ENCODE measurements around the gene EFNA5. TPM values are rescaled to one million over a fixed set of nuclear protein-coding genes. Genes with fewer than 3 reads are reported as not detected.
"Not testable (repeated sequence)": the region's sequence is repeated elsewhere in the genome, so short reads cannot be mapped to it uniquely, and the experiment has no call there.

The EFNA5 gene
- total RNA-seq, 1 experiment from 2014 or later: 1.5 TPM

- no peaks in the 10 kb centered on the region for H3K9me3 ChIP-seq
- no peaks in the 10 kb centered on the region for H3K4me1 ChIP-seq
- POLR2A ChIA-PET: no interaction called here
- H3K9me3 Mint-ChIP-seq (ENCODE audit: unreplicated experiment): no peaks in the 10 kb centered on the region
- H3K4me3 Mint-ChIP-seq (ENCODE audit: unreplicated experiment): no peak overlapping the region
- BruUV-seq (replicated peaks): no TSS peak
- H3K27me3 Mint-ChIP-seq (ENCODE audit: insufficient read depth, unreplicated experiment): peaks cover 6% of the 10 kb centered on the region
- no peaks in the 10 kb centered on the region for H3K4me1 Mint-ChIP-seq (ENCODE audit: low read depth, unreplicated experiment)
- intact Hi-C loops (cut with micrococcal nuclease; ENCODE audit: unreplicated experiment): no loop called here
- H3K36me3 ChIP-seq (ENCODE audit: control insufficient read depth, insufficient read depth, low read length): no peaks in the 10 kb centered on the region
- CTCF ChIA-PET: no interaction called here
- no peak for TF ChIP-seq CTCF (IDR thresholded peaks at IDR 0.05; ENCODE audit: insufficient read depth in 1 of 2, low read depth in 1 of 2, low read length in 1 of 2, severe bottlenecking in 1 of 2, unreplicated experiment in 1 of 2)
- no peak overlapping the region for H3K4me3 ChIP-seq (ENCODE audit: low read depth, low read length)
- no peak for DNase-seq
- H3K27me3 ChIP-seq (replicated peaks; ENCODE audit: control insufficient read depth, insufficient read depth, low read length): no peaks in the 10 kb centered on the region; the same call in 1 of the 2 replicates
- no peak overlapping the region for H3K27ac Mint-ChIP-seq (ENCODE audit: unreplicated experiment)
- no peaks in the 10 kb centered on the region for H3K36me3 Mint-ChIP-seq (ENCODE audit: insufficient read depth, unreplicated experiment)
These were observed 313.8 kb downstream of the EFNA5 start for GRCh38 chr5:107356891-107357290.

GRCh38 chr5:107352576-107352975 lies 318.2 kb downstream of the EFNA5 start:
- Histone ChIP-seq H3K36me3 (ENCODE audit: control insufficient read depth, insufficient read depth, low read length) (no peaks in the 10 kb centered on the region), H3K27me3 (replicated peaks; ENCODE audit: control insufficient read depth, insufficient read depth, low read length) (no peaks in the 10 kb centered on the region), H3K4me3 (ENCODE audit: low read depth, low read length) (no peak overlapping the region), H3K9me3 (peaks cover 8% of the 10 kb centered on the region; the same call in 1 of the 2 replicates), H3K4me1 (no peaks in the 10 kb centered on the region)
- Mint-ChIP-seq H3K4me1 (ENCODE audit: low read depth, unreplicated experiment) (no peaks in the 10 kb centered on the region), H3K4me3 (ENCODE audit: unreplicated experiment) (no peak overlapping the region), H3K27ac (ENCODE audit: unreplicated experiment) (no peak overlapping the region), H3K27me3 (ENCODE audit: insufficient read depth, unreplicated experiment) (peaks cover 3% of the 10 kb centered on the region), H3K9me3 (ENCODE audit: unreplicated experiment) (peaks cover 10% of the 10 kb centered on the region), H3K36me3 (ENCODE audit: insufficient read depth, unreplicated experiment) (no peaks in the 10 kb centered on the region)
- no TSS peak for BruUV-seq (replicated peaks)
- ChIA-PET POLR2A (no interaction called here), CTCF (no interaction called here)
- TF ChIP-seq CTCF (IDR thresholded peaks at IDR 0.05; ENCODE audit: insufficient read depth in 1 of 2, low read depth in 1 of 2, low read length in 1 of 2, severe bottlenecking in 1 of 2, unreplicated experiment in 1 of 2): no peak
- intact Hi-C loops (cut with micrococcal nuclease; ENCODE audit: unreplicated experiment): no loop called here
- DNase-seq: no peak

GRCh38 chr5:107346580-107346979 lies 324.2 kb downstream of the EFNA5 start:
- H3K4me3 Mint-ChIP-seq (ENCODE audit: unreplicated experiment); BruUV-seq (replicated peaks): not testable (repeated sequence)

GRCh38 chr5:107342371-107342770 lies 328.4 kb downstream of the EFNA5 start:
- Mint-ChIP-seq H3K27me3 (ENCODE audit: insufficient read depth, unreplicated experiment) (peaks cover 4% of the 10 kb centered on the region), H3K27ac (ENCODE audit: unreplicated experiment) (no peak overlapping the region), H3K4me3 (ENCODE audit: unreplicated experiment) (no peak overlapping the region), H3K4me1 (ENCODE audit: low read depth, unreplicated experiment) (no peaks in the 10 kb centered on the region), H3K9me3 (ENCODE audit: unreplicated experiment) (peaks cover 24% of the 10 kb centered on the region), H3K36me3 (ENCODE audit: insufficient read depth, unreplicated experiment) (no peaks in the 10 kb centered on the region)
- intact Hi-C loops (cut with micrococcal nuclease; ENCODE audit: unreplicated experiment): no loop called here
- TF ChIP-seq CTCF (IDR thresholded peaks at IDR 0.05; ENCODE audit: insufficient read depth in 1 of 2, low read depth in 1 of 2, low read length in 1 of 2, severe bottlenecking in 1 of 2, unreplicated experiment in 1 of 2): no peak
- no peaks in the 10 kb centered on the region for H3K27me3 ChIP-seq (replicated peaks; ENCODE audit: control insufficient read depth, insufficient read depth, low read length)
- H3K9me3 ChIP-seq: peaks cover 7% of the 10 kb centered on the region; the same call in 1 of the 2 replicates
- no peaks in the 10 kb centered on the region for H3K36me3 ChIP-seq (ENCODE audit: control insufficient read depth, insufficient read depth, low read length)
- no peak for DNase-seq
- BruUV-seq (replicated peaks): no TSS peak
- peaks cover under 1% of the 10 kb centered on the region; the same call in 1 of the 2 replicates for H3K4me1 ChIP-seq
- POLR2A ChIA-PET: no interaction called here
- CTCF ChIA-PET: no interaction called here
- no peak overlapping the region for H3K4me3 ChIP-seq (ENCODE audit: low read depth, low read length)

More at GRCh38 chr5:107346580-107346979, 324.2 kb downstream of the EFNA5 start:
- H3K4me3 ChIP-seq (ENCODE audit: low read depth, low read length); POLR2A ChIA-PET; H3K36me3 Mint-ChIP-seq (ENCODE audit: insufficient read depth, unreplicated experiment); CTCF ChIA-PET; H3K27ac Mint-ChIP-seq (ENCODE audit: unreplicated experiment); H3K27me3 Mint-ChIP-seq (ENCODE audit: insufficient read depth, unreplicated experiment); H3K4me1 Mint-ChIP-seq (ENCODE audit: low read depth, unreplicated experiment); DNase-seq; H3K36me3 ChIP-seq (ENCODE audit: control insufficient read depth, insufficient read depth, low read length); intact Hi-C loops (cut with micrococcal nuclease; ENCODE audit: unreplicated experiment); H3K27me3 ChIP-seq (replicated peaks; ENCODE audit: control insufficient read depth, insufficient read depth, low read length); H3K4me1 ChIP-seq: not testable (repeated sequence)
- H3K9me3 ChIP-seq: peaks cover 15% of the 10 kb centered on the region
- peaks cover 34% of the 10 kb centered on the region for H3K9me3 Mint-ChIP-seq (ENCODE audit: unreplicated experiment)
